Psoas muscle (tissue), 8 donors: ENCODE measurements around the gene MAGI1. TPM values are rescaled to one million over a fixed set of nuclear protein-coding genes. Genes with fewer than 3 reads are reported as not detected.

ENCODE experiments used
- ATAC-seq, 4 donors: fragments of 200-7000 bp; cut with Tn5 transposase; one replicate each; pipeline ENCODE4 v1.9.1; 2020; ENCODE audit warnings: moderate library complexity in 3 of 4, mild to moderate bottlenecking in 2 of 4
- DNase-seq, 2 donors: peaks; one replicate each; pipeline ENCODE4 v3.0.0-alpha.2; 2020
- H3K27ac ChIP-seq: fragments of 200-600 bp; one replicate; pipeline ENCODE4 v1.8.0; 2022
- H3K27me3 ChIP-seq, 3 donors: fragments of 200-600 bp in 1 of 3; one replicate each; pipeline versions ENCODE4 v1.6.1 to v1.8.0; 2013 to 2022; ENCODE audit warnings: low read length in 2 of 3, mild to moderate bottlenecking in 2 of 3, moderate library complexity in 1 of 3; ENCODE audit not compliant: insufficient read depth in 3 of 3
- H3K36me3 ChIP-seq, 2 donors: fragments of 200-600 bp in 1 of 2; one replicate each; pipeline versions ENCODE4 v1.6.1 to v1.8.0; 2013 to 2022; ENCODE audit warnings: low read depth in 1 of 2, mild to moderate bottlenecking in 1 of 2, moderate library complexity in 1 of 2; ENCODE audit not compliant: insufficient read depth in 1 of 2
- H3K4me1 ChIP-seq: fragments of 200-600 bp; one replicate; pipeline ENCODE4 v1.8.0; 2022
- H3K4me3 ChIP-seq: fragments of 200-600 bp; one replicate; pipeline ENCODE4 v1.8.0; 2022; ENCODE audit warnings: mild to moderate bottlenecking
- H3K9me3 ChIP-seq: fragments of 200-600 bp; one replicate; pipeline ENCODE4 v1.8.0; 2022
- WGBS, 3 donors: extraction: QIAGEN DNeasy Blood & Tissue Kit; methylation state at CpG; one replicate each; pipeline versions ENCODE4 v1.1.6 to v1.1.7; 2013; 5-methylcytosine and 5-hydroxymethylcytosine counted together
- intact Hi-C, 2 donors: fragments of 100-400 bp; cut with DNase I; formaldehyde crosslinking; loops; one replicate each; pipeline versions ENCODE4 v1.11.0 to v1.14.2; 2022
- polyA plus RNA-seq, 3 donors: library from polyadenylated mRNA; stranded (reverse); fragments of 200-250 nt; gene quantifications; one replicate each; pipeline ENCODE4 v1.2.3, GENCODE V29; 2013
- total RNA-seq, 4 donors: library from RNA; stranded (reverse); fragmentation: NEBNext Ultra II Directional in 2 of 4; extraction: Animal tissue kit (Norgen Biotek cat#: 25700) in 2 of 4; gene quantifications; one replicate each; pipeline versions ENCODE4 v1.2.1 to v1.2.4, GENCODE V29; 2021 to 2023
- TF ChIP-seq, protein P1 (sequence below): fragments of 200-600 bp; IDR thresholded peaks from one replicate; pipeline ENCODE4 v1.8.0; 2022; ENCODE audit warnings: antibody characterized with exemption
- donor health status: healthy with polysubstance abuse.
- donor health status: DM: no; HTN: no; CAD: no; lungs with moderate emphysema.
- donor health status: Bipolar disorder and iron deficiency.
- donor health status: healthy.
- donor health status: DM: yes; HTN: yes; CAD: no.
- donor health status: DM: no; HTN: no; CAD: no.
- donor health status: DM: no; HTN: no; CAD: no.
- donor health status: DM: yes; HTN: yes; CAD: no.

Gene MAGI1
- total and polyA plus RNA-seq, 7 donors: 4.5 to 8.1 (median 6.3) TPM

DNA sequence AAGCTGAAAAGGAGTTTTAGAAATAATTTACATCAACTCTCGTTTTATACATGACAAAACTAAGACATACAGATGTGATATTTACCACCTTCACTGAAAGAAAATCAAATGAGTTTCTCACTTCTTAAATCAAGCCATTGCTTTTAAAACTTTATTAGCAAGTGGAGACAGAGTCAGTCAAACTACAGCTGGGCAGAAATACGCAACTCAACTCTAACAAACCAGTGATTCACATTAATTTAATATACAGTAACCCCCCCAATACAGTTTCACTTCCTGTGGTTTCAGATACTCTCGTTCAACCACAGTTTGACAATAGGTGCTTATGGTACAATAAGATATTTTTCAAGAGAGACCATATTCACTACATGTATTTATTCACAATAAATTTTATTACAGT is 477.1 kb downstream of the MAGI1 start:
- Histone ChIP-seq H3K4me3 (no peak overlapping the region), H3K36me3 (no peaks in the 10 kb centered on the region), H3K9me3 (no peaks in the 10 kb centered on the region), H3K4me1 (peaks cover 13% of the 10 kb centered on the region), H3K27ac (no peak overlapping the region), H3K27me3 (no peaks in the 10 kb centered on the region)
- intact Hi-C loops: no loop called here
- ATAC-seq (no peak), DNase-seq (no peak)
- TF ChIP-seq, protein P1, sequence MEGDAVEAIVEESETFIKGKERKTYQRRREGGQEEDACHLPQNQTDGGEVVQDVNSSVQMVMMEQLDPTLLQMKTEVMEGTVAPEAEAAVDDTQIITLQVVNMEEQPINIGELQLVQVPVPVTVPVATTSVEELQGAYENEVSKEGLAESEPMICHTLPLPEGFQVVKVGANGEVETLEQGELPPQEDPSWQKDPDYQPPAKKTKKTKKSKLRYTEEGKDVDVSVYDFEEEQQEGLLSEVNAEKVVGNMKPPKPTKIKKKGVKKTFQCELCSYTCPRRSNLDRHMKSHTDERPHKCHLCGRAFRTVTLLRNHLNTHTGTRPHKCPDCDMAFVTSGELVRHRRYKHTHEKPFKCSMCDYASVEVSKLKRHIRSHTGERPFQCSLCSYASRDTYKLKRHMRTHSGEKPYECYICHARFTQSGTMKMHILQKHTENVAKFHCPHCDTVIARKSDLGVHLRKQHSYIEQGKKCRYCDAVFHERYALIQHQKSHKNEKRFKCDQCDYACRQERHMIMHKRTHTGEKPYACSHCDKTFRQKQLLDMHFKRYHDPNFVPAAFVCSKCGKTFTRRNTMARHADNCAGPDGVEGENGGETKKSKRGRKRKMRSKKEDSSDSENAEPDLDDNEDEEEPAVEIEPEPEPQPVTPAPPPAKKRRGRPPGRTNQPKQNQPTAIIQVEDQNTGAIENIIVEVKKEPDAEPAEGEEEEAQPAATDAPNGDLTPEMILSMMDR: no peak
- WGBS, 3 donors: 90 to 93% (median 92%) methylated on average over 3 of the region's 3 CpGs

DNA sequence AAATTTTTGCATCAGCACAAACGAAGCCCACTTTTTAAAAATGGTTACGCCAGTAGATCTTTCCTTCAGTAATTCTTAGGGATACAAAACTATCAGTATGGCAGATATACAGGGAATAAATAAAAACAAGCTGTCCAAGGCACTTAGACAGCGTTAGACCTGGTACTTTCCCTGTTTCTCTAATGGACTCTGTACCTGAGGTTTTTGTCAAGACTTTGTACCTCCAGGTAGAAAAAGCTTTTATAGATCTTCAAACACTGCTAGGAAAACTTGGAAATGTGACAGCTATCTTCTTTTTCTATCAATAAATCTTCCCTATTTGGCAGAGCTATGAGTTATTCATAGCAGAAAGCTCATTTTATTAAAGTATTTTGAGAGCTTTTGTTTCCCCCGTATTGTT is 477.8 kb downstream of the MAGI1 start:
- intact Hi-C loops: no loop called here
- WGBS, 3 donors: 84 to 88% (median 85%) methylated on average over 4 of the region's 4 CpGs
- Histone ChIP-seq H3K27me3 (no peaks in the 10 kb centered on the region), H3K36me3 (no peaks in the 10 kb centered on the region), H3K4me3 (no peak overlapping the region), H3K27ac (no peak overlapping the region), H3K4me1 (peaks cover 13% of the 10 kb centered on the region), H3K9me3 (no peaks in the 10 kb centered on the region)
- TF ChIP-seq, protein P1: no peak
- ATAC-seq: no peak
- DNase-seq: no peak

DNA sequence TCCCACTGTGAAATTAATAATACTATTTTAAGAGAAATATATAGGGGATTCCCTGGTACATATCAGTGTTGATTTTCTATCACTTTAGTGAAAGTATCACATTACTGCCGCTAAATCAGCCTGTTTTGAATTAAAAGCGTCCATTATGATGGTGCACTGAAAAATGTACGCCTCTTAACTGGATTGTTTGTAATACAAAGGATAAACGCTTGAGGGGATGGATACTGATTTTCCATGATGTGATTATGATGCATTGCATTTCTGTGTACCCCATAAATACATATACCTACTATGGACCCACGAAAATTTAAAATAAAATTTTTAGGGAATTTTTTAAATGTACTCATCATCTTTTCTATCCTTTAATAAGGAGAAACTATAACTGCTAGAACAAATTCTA is 478.6 kb downstream of the MAGI1 start:
- peaks cover 13% of the 10 kb centered on the region for H3K4me1 ChIP-seq
- H3K27me3 ChIP-seq: no peaks in the 10 kb centered on the region
- intact Hi-C loops: no loop called here
- TF ChIP-seq, protein P1: no peak
- ATAC-seq: no peak
- no peaks in the 10 kb centered on the region for H3K9me3 ChIP-seq
- DNase-seq: no peak
- 93 to 96% (median 96%) methylated on average over 5 of the region's 5 CpGs for WGBS, 3 donors
- no peaks in the 10 kb centered on the region for H3K36me3 ChIP-seq
- no peak overlapping the region for H3K4me3 ChIP-seq
- no peak overlapping the region for H3K27ac ChIP-seq

DNA sequence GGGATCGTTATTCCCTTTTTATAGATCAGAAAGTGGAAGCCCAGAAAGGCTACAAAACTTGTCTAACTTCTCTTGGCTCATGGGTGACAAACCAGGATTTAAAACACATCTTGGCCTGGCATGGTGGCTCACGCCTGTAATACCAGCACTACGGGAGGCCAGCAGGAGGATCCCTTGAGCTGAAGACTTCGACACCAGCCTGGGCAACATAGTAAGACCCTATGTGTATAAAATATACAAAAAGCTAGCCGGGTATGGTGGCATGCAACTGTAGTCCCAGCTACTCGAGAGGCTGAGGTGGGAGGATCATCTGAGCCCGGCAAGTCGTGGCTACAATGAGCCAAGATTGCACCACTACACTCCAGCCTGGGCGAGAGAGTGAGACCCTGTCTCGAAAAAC is 479.1 kb downstream of the MAGI1 start:
- ATAC-seq: no peak
- Histone ChIP-seq H3K9me3 (no peaks in the 10 kb centered on the region), H3K36me3 (no peaks in the 10 kb centered on the region), H3K4me1 (peaks cover 10% of the 10 kb centered on the region), H3K27ac (no peak overlapping the region), H3K4me3 (no peak overlapping the region), H3K27me3 (no peaks in the 10 kb centered on the region)
- 93 to 97% (median 95%) methylated on average over 10 of the region's 10 CpGs for WGBS, 3 donors
- TF ChIP-seq, protein P1: no peak
- intact Hi-C loops: no loop called here
- no peak for DNase-seq

DNA sequence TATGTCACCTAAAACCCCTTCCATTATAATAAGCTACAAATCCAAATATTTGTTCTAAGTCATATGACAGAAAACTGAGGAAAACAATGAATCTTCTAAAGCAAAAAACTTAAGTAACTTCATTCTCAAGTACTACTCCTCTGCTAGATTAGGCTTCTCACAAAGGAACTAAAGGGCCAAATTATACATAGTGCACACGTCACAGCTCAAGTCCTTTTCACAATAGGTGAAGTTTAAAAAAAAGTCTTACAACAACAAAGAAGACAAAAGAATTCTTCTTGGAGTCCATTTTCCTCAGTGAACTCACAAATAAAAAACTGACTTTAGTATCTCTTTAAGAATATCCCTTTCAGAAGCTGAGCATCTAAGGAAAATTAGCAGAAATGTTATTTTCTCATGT is 479.9 kb downstream of the MAGI1 start:
- ATAC-seq (no peak), DNase-seq (no peak)
- Histone ChIP-seq H3K36me3 (no peaks in the 10 kb centered on the region), H3K9me3 (no peaks in the 10 kb centered on the region), H3K27me3 (no peaks in the 10 kb centered on the region), H3K4me1 (peaks cover 2% of the 10 kb centered on the region), H3K27ac (no peak overlapping the region), H3K4me3 (no peak overlapping the region)
- TF ChIP-seq, protein P1: no peak
- intact Hi-C loops: no loop called here
- 82 to 89% (median 83%) methylated on average over 1 of the region's 1 CpG for WGBS, 3 donors
